GM13976 (cell line): ENCODE results near the gene GLRX5.

Source experiments
- DNase-seq: peaks from one replicate; pipeline ENCODE4 v3.0.0; 2012; ENCODE audit warnings: low spot score
- in situ Hi-C: fragments of 300-500 bp; cut with MboI; formaldehyde crosslinking; loops from one replicate; pipeline ENCODE4 v1.12.0; 2022; ENCODE audit warnings: low sequenced_read_pairs, mixed read lengths, inconsistent platforms; ENCODE audit not compliant: unreplicated experiment
- TF ChIP-seq, protein P1 (sequence below): IDR thresholded peaks from 2 replicates; pipeline ENCODE4 v1.5.1; 2012; ENCODE audit warnings: borderline replicate concordance, mild to moderate bottlenecking; ENCODE audit not compliant: insufficient read depth; ENCODE audit errors: extremely low read depth, missing control alignments, control extremely low read depth

GLRX5 gene

DNA sequence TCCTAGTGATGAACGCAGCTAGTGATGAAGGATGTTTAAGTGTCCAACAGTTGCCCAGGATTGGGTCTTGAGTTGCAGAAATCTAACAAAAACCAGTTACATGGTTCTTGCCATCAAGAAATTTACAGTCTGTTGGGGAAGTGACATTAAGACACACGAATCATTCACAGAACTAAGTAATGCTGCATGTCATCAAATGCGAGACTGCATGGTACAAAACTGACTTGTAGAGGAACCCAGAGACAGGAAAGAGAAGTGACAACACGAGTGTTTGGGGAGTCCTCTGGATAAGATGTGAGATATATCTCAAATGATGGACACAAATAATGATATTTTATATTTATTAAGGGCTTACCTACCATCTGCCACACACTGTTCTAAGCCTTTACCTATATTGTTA, 12.3 kb upstream of the GLRX5 start:
- TF ChIP-seq, protein P1, sequence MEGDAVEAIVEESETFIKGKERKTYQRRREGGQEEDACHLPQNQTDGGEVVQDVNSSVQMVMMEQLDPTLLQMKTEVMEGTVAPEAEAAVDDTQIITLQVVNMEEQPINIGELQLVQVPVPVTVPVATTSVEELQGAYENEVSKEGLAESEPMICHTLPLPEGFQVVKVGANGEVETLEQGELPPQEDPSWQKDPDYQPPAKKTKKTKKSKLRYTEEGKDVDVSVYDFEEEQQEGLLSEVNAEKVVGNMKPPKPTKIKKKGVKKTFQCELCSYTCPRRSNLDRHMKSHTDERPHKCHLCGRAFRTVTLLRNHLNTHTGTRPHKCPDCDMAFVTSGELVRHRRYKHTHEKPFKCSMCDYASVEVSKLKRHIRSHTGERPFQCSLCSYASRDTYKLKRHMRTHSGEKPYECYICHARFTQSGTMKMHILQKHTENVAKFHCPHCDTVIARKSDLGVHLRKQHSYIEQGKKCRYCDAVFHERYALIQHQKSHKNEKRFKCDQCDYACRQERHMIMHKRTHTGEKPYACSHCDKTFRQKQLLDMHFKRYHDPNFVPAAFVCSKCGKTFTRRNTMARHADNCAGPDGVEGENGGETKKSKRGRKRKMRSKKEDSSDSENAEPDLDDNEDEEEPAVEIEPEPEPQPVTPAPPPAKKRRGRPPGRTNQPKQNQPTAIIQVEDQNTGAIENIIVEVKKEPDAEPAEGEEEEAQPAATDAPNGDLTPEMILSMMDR: no peak
- no peak for DNase-seq
- in situ Hi-C loops: no loop called here

DNA sequence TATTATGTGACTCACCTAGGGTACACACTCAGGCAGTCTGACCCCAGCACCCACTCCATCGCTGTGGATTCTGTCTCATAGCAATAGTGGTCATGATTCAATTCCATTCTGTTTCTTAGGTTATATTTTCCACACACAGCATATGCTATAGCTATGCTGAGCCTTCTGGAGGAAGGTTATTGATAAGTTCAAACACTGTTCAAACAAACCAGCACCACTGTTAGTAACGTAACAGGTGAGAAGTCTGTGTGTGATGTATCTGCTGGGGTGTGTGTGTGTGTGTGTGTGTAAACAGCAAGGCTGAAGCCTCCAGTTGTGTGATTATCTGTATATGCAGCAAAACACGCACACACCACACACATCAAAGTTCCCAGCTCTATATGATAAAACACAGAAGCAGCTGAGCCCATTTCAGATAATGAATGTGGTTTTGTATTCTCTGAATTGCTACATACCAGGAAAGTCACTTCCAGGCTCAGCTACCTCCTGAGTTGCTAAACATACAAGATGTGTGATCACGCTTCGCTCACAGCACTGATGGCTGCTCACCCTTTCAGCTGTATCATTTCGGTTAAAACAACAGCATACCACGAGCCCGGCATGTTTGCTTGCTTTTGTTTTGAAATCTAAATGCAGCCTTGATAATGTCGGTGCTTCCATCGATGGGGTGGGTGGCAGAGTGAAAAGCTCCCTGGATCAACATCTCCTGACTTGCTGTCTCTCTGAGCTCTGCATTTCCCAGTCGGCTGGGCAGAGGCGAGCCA, 11.6 kb upstream of the GLRX5 start:
- no peak for DNase-seq
- TF ChIP-seq, protein P1: no peak
- in situ Hi-C loops: no loop called here

DNA sequence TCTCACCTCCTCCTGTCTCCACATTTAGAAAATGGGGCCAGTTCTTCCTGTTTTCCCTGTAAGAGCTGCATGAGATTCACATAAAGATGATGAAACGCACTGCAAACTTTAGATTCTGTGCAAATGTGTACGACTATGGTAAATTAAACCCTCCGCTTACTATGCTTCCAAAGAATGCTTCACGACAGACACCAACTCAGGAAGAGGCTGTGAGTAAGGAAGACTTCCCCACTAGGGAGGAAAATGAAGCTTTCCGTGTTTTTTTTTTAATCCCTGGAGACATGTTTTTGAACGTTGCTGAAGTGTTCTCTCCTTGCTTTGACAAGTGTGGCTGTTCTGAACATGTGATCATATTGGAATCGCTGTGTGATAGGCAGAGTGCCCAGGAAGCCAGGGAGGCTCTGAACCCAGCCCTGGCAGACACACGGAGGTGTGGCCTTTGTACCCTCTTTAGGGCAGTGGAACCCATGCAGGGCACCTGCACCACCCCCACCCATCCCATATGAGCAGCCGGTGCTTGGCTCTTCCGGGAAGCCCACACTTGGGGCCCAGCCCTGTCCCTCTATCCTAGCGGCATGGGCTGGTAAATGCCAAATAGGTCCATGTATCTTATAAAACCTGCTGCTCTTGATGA, 10.9 kb upstream of the GLRX5 start:
- in situ Hi-C loops: no loop called here
- no peak for DNase-seq

DNA sequence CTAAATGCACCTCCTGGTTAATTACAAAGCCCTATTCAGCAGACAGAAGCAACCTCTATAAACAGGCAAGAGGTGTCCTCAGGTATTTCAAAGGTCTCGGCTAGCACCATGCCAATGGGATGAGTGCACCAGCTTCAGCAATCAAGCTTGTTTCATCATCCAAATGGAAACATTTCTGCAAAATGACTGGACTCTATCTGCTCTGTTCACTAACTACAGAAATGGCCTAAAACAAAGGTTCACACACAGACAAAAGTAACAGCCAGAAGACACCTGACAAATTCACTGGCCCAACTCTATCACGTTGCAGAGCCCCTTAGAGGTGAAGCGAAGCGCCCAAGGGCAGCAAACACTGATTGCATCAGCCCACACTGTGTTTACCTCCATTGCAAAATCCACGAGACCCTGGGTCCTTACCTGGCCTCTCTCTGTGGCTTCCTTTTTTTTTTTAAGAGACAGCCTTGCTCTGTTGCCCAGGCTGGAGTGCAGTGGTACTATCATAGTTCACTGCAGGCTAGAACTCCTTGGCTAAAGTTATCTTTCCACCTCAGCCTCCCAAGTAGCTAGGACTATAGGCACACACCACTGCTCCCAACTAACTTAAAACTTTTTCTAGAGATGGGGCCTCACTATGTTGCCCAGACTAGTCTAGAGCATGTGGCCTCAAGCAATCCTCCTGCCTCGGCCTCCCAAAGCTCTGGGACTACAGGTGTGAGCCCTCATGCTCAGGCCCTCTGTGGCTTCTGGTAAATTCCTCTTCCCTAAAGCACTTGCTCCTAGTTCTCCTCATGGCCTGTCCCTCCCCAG, 9.9 kb upstream of the GLRX5 start:
- TF ChIP-seq, protein P1: no peak
- DNase-seq: no peak
- in situ Hi-C loops: loop anchor here (5.0 kb wide), 1 partner anchor 83 kb away; no protein-coding TSS in a partner anchor

More for the DNA sequence above, 10.9 kb upstream of the GLRX5 start:
- TF ChIP-seq, protein P1: no peak

DNA sequence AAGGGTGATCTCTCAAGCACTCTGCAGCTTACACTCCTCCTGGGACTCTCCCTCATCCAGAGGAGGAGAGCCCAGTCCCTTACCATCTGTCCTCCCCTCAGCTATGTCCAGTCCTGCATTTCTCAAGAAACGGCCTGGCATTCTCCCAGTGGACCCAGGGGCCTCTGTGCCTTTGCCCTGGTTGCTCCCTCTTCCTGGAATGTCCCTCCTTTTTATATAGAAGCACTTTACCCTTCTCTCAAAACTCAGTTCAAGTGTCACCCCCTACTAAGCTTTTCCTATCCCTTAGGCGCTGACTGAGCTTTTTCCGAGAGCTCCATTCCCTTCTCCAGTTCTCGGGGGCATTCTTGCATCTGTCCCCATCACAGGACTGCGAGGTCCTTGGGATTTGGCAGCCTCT, 8.9 kb upstream of the GLRX5 start:
- in situ Hi-C loops: loop anchor here (5.0 kb wide), 1 partner anchor 84 kb away; no protein-coding TSS in a partner anchor
- TF ChIP-seq, protein P1: no peak
- DNase-seq: no peak

DNA sequence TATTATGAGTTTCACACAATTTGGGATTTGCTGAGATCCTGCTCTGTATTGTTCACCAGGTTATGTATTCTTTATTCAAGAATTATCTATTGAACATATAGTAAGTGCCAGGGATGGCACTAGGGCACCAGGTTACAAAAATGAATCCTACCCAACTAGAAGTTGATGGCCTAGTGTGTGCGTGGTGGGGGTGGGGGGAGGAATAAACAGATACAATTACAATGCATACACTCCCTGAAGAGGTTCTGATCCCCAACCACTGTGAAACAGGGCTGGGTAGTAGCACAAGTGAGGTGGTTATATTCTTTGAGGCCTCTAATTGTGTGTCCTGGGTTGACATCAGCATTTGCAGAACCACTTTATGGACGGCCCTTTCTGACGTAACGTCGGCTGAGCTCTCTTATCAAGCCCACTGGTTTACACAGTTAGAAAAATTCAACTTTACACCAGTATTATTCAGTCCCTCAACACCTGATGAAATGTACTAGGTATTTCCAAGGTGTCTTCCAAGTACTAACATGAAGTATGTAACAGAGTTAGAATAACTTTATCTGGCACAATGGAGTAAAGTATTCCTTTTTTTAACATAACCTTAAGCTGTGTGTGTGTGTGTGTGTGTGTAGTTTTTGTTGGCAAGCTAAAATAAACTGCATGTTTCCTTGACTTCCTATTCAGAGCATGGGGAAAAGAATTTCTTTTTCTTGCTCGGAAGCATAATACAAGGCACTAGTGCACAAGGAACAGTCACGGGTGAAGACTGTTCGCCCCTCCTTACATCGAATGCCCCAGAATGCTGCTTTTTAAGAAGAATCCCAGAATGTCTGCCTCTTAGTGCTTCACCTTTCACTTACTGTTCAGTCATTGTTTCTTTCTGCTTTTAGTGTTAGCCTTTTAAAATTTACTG, 8.1 kb upstream of the GLRX5 start:
- in situ Hi-C loops: loop anchor here (5.0 kb wide), 1 partner anchor 84 kb away; no protein-coding TSS in a partner anchor
- TF ChIP-seq, protein P1: no peak
- no peak for DNase-seq
